Loucy (cell line): ENCODE data around the gene HOXC12.

ENCODE experiments used
- CTCF ChIP-seq: fragments of 200-600 bp; sonication (generic); conservative IDR thresholded peaks from 2 replicates; pipeline ENCODE4 v1.5.1; 2014; ENCODE audit warnings: mild to moderate bottlenecking, antibody characterized with exemption, low read length
- EZH2phosphoT487 ChIP-seq: fragments of 200-600 bp; IDR thresholded peaks from 2 replicates; pipeline ENCODE4 v1.6.1; 2018; ENCODE audit warnings: antibody characterized with exemption, mild to moderate bottlenecking, moderate library complexity, borderline replicate concordance

- TF ChIP-seq CTCF (no peak), EZH2phosphoT487 (no peak)
Measured at GRCh38 chr12:53998900-53999236, 44.2 kb downstream of the HOXC12 start.
